BJ (cell line): ENCODE measurements around the gene RNF43. TPM values are rescaled to one million over a fixed set of nuclear protein-coding genes. Genes with fewer than 3 reads are reported as not detected.

Experiments used
- CTCF ChIA-PET: fragments of 350-600 bp; formaldehyde crosslinking; extraction: SDS; loops from one replicate; lab custom pipeline; 2021; ENCODE audit warnings: antibody characterized with exemption, inconsistent platforms; lab: Yijun Ruan, JAX
- POLR2A ChIA-PET: fragments of 300-600 bp; sonication (Branson Sonifier 250); formaldehyde crosslinking; extraction: SDS; loops from one replicate; lab custom pipeline; 2021; ENCODE audit warnings: antibody characterized with exemption; lab: Charles Lee
- DNase-seq: peaks from one replicate; pipeline ENCODE4 v3.0.0-alpha.2; 2011; ENCODE audit warnings: low read depth
- H3K27me3 ChIP-seq: 2 replicates; pipeline ENCODE4 v1.6.0; 2011; ENCODE audit warnings: low read length; ENCODE audit not compliant: control insufficient read depth, insufficient read depth
- H3K36me3 ChIP-seq: 2 replicates; pipeline ENCODE4 v1.5.1; 2011; ENCODE audit warnings: low read length; ENCODE audit not compliant: control insufficient read depth, insufficient read depth
- H3K4me3 ChIP-seq: 2 replicates; pipeline ENCODE4 v1.5.1; 2011; ENCODE audit warnings: low read depth, mild to moderate bottlenecking, control low read depth, low read length
- CTCF ChIP-seq: IDR thresholded peaks from 2 replicates; pipeline ENCODE4 v1.5.1; 2011; ENCODE audit warnings: low read depth, mild to moderate bottlenecking, control low read depth, inconsistent platforms, low read length, moderate library complexity; ENCODE audit not compliant: insufficient read depth
- polyA plus RNA-seq: library from polyadenylated mRNA; depleted of rRNA; stranded (reverse); fragments of >200 nt; gene quantifications from 2 replicates; pipeline ENCODE4 v1.2.3, GENCODE V29; 2011

RNF43 gene
- polyA plus RNA-seq, 1 experiment = not detected

- ChIA-PET CTCF (interaction anchor here (2.6 kb wide), 1 partner anchor 105 kb away, joined by 11 read pairs; no protein-coding TSS in a partner anchor), POLR2A (no interaction called here)
- TF ChIP-seq CTCF = no peak
- H3K27me3 ChIP-seq = peaks cover 2% of the 10 kb centered on the region; the same call in 1 of the 2 replicates
- no peak for DNase-seq
- H3K4me3 ChIP-seq = no peak overlapping the region
- H3K36me3 ChIP-seq = no peaks in the 10 kb centered on the region
Observed at GRCh38 chr17:58421711-58422110, 4.4 kb upstream of the RNF43 start.

- no peak for TF ChIP-seq CTCF
- ChIA-PET POLR2A (no interaction called here), CTCF (interaction anchor here (1.3 to 2.6 kb wide), 2 partner anchors 104 to 106 kb away, joined by 3 to 11 read pairs; no protein-coding TSS in a partner anchor)
Observed at GRCh38 chr17:58420827-58421226, 3.5 kb upstream of the RNF43 start.

GRCh38 chr17:58416937-58417299 is 416 bp downstream of the RNF43 start:
- no peak overlapping the region for H3K4me3 ChIP-seq
- ChIA-PET CTCF (interaction anchor here (0.8 to 6.1 kb wide), 22 partner anchors 9 to 216 kb away, joined by 3 to 95 read pairs (median 6); partner anchors contain the start of gene SUPT4H1), POLR2A (no interaction called here)
- H3K27me3 ChIP-seq = peaks cover 2% of the 10 kb centered on the region; the same call in 1 of the 2 replicates
- DNase-seq = no peak
- H3K36me3 ChIP-seq = no peaks in the 10 kb centered on the region
- TF ChIP-seq CTCF = no peak

More at GRCh38 chr17:58420827-58421226, 3.5 kb upstream of the RNF43 start:
- no peak overlapping the region for H3K4me3 ChIP-seq
- H3K36me3 ChIP-seq = no peaks in the 10 kb centered on the region
- peaks cover 2% of the 10 kb centered on the region; the same call in 1 of the 2 replicates for H3K27me3 ChIP-seq
- DNase-seq = no peak

- no peak for DNase-seq
- ChIA-PET POLR2A (no interaction called here), CTCF (interaction anchor here (0.7 to 6.1 kb wide), 6 partner anchors 16 to 167 kb away, joined by 3 to 95 read pairs (median 8); no protein-coding TSS in a partner anchor)
- Histone ChIP-seq H3K27me3 (peaks cover 2% of the 10 kb centered on the region; the same call in 1 of the 2 replicates), H3K4me3 (no peak overlapping the region), H3K36me3 (no peaks in the 10 kb centered on the region)
- no peak for TF ChIP-seq CTCF
Observed at GRCh38 chr17:58416396-58416795, 938 bp downstream of the RNF43 start.

- Histone ChIP-seq H3K27me3 (peaks cover 2% of the 10 kb centered on the region; the same call in 1 of the 2 replicates), H3K36me3 (no peaks in the 10 kb centered on the region), H3K4me3 (no peak overlapping the region)
- no peak for DNase-seq
- TF ChIP-seq CTCF = no peak
- POLR2A ChIA-PET = no interaction called here
- CTCF ChIA-PET = interaction anchor here (0.7 to 6.1 kb wide), 5 partner anchors 43 to 166 kb away, joined by 3 to 95 read pairs (median 8); no protein-coding TSS in a partner anchor
Observed at GRCh38 chr17:58415371-58416055, 1.8 kb downstream of the RNF43 start.
